Spleen (tissue), 11 donors: Measurements from ENCODE around the gene MTMR3. TPM values are rescaled to one million over a fixed set of nuclear protein-coding genes. Genes with fewer than 3 reads are reported as not detected.

Source experiments
- DNase-seq: peaks from one replicate; pipeline ENCODE4 v3.0.0-alpha.2; 2020
- H3K27ac ChIP-seq, 8 donors: fragments of 200-600 bp; sonication (generic) in 7 of 8; 1 replicate in 4 of 8; 2 replicates in 4 of 8; pipeline versions ENCODE4 v1.5.0 to v1.8.0; 2016 to 2021; ENCODE audit warnings: inconsistent platforms in 4 of 8, mild to moderate bottlenecking in 4 of 8, moderate library complexity in 1 of 8
- H3K27me3 ChIP-seq, 7 donors: fragments of 200-600 bp; sonication (generic) in 6 of 7; replicated peaks in 1 of 7; 1 replicate in 4 of 7; 2 replicates in 3 of 7; pipeline versions ENCODE4 v1.5.0 to v1.8.0; 2016 to 2021; ENCODE audit warnings: inconsistent platforms in 3 of 7, mild to moderate bottlenecking in 1 of 7
- H3K36me3 ChIP-seq, 6 donors: fragments of 200-600 bp; sonication (generic) in 5 of 6; 1 replicate in 4 of 6; 2 replicates in 2 of 6; pipeline versions ENCODE4 v1.5.0 to v1.8.0; 2016 to 2021; ENCODE audit warnings: inconsistent platforms in 2 of 6
- H3K4me1 ChIP-seq, 6 donors: fragments of 200-600 bp; sonication (generic) in 5 of 6; 1 replicate in 3 of 6; 2 replicates in 3 of 6; pipeline versions ENCODE4 v1.5.0 to v1.8.0; 2016 to 2021; ENCODE audit warnings: inconsistent platforms in 3 of 6
- H3K4me3 ChIP-seq, 8 donors: fragments of 200-600 bp; sonication (generic) in 7 of 8; 1 replicate in 4 of 8; 2 replicates in 4 of 8; pipeline versions ENCODE4 v1.5.0 to v1.8.0; 2016 to 2021; ENCODE audit warnings: inconsistent platforms in 4 of 8, mild to moderate bottlenecking in 4 of 8, moderate library complexity in 2 of 8
- H3K9me3 ChIP-seq, 8 donors: fragments of 200-600 bp; sonication (generic) in 7 of 8; 1 replicate in 4 of 8; 2 replicates in 4 of 8; pipeline versions ENCODE4 v1.5.0 to v1.8.0; 2016 to 2021; ENCODE audit warnings: inconsistent platforms in 4 of 8
- POLR2A ChIP-seq, 3 donors: fragments of 450-650 bp; IDR thresholded peaks; one replicate each; pipeline ENCODE4 v1.5.1; 2017; ENCODE audit warnings: antibody characterized with exemption in 3 of 3, mild to moderate bottlenecking in 1 of 3
- POLR2AphosphoS5 ChIP-seq, 3 donors: sonication (generic); formaldehyde crosslinking; IDR thresholded peaks; one replicate each; pipeline ENCODE4 v1.5.1; 2017; ENCODE audit warnings: antibody characterized with exemption in 3 of 3
- WGBS, 5 donors: extraction: QIAGEN DNeasy Blood & Tissue Kit in 3 of 5; methylation state at CpG; one replicate each; pipeline versions ENCODE4 v1.1.5 to v1.1.7; 2013 to 2018; 5-methylcytosine and 5-hydroxymethylcytosine counted together
- intact Hi-C: fragments of 100-400 bp; cut with DNase I; formaldehyde crosslinking; loops from one replicate; pipeline ENCODE4 v1.15.0; 2023; ENCODE audit warnings: low total_unique reads
- polyA plus RNA-seq, 3 donors: library from polyadenylated mRNA; stranded (reverse); fragments of 200-250 nt; gene quantifications; one replicate each; pipeline ENCODE4 v1.2.1, GENCODE V29; 2013
- total RNA-seq, 7 donors: library from RNA; depleted of rRNA in 3 of 7; stranded (reverse); fragments of >200 nt in 3 of 7; fragmentation: NEBNext Ultra II Directional in 4 of 7; extraction: Animal tissue kit (Norgen Biotek cat#: 25700) in 4 of 7; gene quantifications; one replicate each; pipeline versions ENCODE4 v1.1.0 to v1.2.1, GENCODE V29; 2016 to 2021
- TF ChIP-seq, protein P1 (sequence below), 11 experiments: fragments of 200-600 bp in 7 of 11; fragments of 450-650 bp in 4 of 11; sonication (generic) in 4 of 11; IDR thresholded peaks in 8 of 11; conservative IDR thresholded peaks in 3 of 11; 1 replicate in 7 of 11; 2 replicates in 4 of 11; pipeline versions ENCODE4 v1.4.0 to v1.8.0; 2016 to 2021; ENCODE audit warnings: antibody characterized with exemption in 11 of 11, inconsistent platforms in 4 of 11, mild to moderate bottlenecking in 1 of 11
- donor health status: healthy with polysubstance abuse.
- donor health status: DM: no; HTN: no; CAD: no; lungs with moderate emphysema.
- donor health status: DM: no; HTN: no; CAD: no.
- donor health status: Bipolar disorder and iron deficiency.
- donor health status: healthy.
- donor health status: DM: no; HTN: no; CAD: no.
- donor health status: DM: yes; HTN: yes; CAD: no.

Gene MTMR3
- total and polyA plus RNA-seq, 10 donors, result 5.3 to 137 (median 76.2) TPM

DNA sequence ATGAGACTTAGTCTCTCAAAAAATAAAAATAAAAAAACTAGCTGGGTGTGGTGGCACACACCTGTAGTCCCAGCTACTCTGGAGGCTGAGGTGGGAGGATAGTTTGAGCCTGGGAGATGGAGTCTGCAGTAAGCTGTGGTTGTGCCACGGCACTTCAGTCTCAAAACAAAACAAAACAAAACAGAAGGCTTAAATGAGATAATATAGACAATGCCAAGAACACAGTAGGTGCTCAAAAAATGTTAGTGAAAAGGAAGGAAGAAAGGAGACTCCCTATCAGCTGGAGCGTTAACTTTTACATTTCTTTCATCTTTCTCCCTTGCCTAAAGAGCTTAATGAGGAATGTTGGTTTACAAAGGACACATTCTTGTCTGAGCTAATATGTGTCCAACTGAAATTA is 40.8 kb upstream of the MTMR3 start:
- WGBS, 5 donors, result 80 to 92% (median 85%) methylated on average over 2 of the region's 2 CpGs
- H3K9me3 ChIP-seq, result peaks cover 0 to 11% (median 2%) of the 10 kb centered on the region in 8 donors
- DNase-seq, result no peak
- no peaks in the 10 kb centered on the region for H3K36me3 ChIP-seq
- TF ChIP-seq, protein P1, sequence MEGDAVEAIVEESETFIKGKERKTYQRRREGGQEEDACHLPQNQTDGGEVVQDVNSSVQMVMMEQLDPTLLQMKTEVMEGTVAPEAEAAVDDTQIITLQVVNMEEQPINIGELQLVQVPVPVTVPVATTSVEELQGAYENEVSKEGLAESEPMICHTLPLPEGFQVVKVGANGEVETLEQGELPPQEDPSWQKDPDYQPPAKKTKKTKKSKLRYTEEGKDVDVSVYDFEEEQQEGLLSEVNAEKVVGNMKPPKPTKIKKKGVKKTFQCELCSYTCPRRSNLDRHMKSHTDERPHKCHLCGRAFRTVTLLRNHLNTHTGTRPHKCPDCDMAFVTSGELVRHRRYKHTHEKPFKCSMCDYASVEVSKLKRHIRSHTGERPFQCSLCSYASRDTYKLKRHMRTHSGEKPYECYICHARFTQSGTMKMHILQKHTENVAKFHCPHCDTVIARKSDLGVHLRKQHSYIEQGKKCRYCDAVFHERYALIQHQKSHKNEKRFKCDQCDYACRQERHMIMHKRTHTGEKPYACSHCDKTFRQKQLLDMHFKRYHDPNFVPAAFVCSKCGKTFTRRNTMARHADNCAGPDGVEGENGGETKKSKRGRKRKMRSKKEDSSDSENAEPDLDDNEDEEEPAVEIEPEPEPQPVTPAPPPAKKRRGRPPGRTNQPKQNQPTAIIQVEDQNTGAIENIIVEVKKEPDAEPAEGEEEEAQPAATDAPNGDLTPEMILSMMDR (IDR thresholded peaks at IDR 0.05 in 8 of 11, conservative IDR thresholded peaks at IDR 0.05 in 3 of 11), result no peak
- TF ChIP-seq POLR2AphosphoS5 (IDR thresholded peaks at IDR 0.05) (no peak), POLR2A (IDR thresholded peaks at IDR 0.05) (no peak)
- H3K4me3 ChIP-seq, result no peak overlapping the region
- no peaks in the 10 kb centered on the region for H3K27me3 ChIP-seq
- H3K4me1 ChIP-seq, result peaks cover 3 to 20% (median 14%) of the 10 kb centered on the region in 6 donors
- intact Hi-C loops, result no loop called here
- H3K27ac ChIP-seq, result no peak overlapping the region

DNA sequence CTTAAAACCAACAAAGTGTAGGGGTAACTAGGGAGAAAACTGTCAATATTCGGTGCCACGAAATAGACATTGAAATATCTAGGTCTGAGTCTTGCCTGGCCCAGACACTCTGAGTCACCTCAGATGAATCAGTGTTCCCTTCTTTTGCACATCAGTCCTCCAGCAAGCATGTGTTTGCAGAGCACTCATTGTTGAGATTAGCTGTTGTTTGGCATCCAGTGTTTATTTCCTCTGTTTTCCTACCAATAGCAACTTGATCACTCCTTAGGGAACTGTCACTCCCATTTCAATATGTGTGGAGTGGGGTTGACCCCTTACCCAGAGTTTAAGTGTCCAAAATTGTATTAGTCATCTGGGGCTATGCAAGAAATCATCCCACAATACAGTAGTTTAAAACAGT is 40.2 kb upstream of the MTMR3 start:
- WGBS, 5 donors, result 68 to 98% (median 89%) methylated on average over 2 of the region's 2 CpGs
- intact Hi-C loops, result no loop called here
- peaks cover 0 to 11% (median 2%) of the 10 kb centered on the region in 8 donors for H3K9me3 ChIP-seq

DNA sequence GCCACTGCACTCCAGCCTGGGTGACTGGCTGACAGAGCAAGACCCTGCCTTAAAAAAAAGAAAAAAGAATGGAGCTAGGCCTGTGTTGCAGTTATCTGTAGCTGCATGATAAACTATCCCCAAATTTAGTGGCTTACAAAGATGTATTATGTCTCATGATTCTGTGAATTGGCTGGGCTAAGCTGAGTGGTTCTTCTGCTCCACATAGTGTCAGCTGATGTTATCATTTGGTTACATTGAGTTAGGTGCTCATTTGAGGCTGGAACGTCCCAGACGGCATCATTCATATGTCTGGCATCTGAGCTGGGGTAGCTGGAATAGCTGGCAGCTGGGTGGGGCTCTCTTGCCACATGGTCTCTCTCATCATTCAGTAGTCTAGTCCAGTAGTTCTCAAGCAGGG is 36.7 kb upstream of the MTMR3 start:
- Histone ChIP-seq H3K27ac (no peak overlapping the region), H3K4me3 (no peak overlapping the region), H3K27me3 (no peaks in the 10 kb centered on the region), H3K36me3 (no peaks in the 10 kb centered on the region), H3K9me3 (peaks cover 0 to 11% (median 2%) of the 10 kb centered on the region in 8 donors), H3K4me1 (peaks cover 0 to 3% (median 0%) of the 10 kb centered on the region in 6 donors)
- WGBS, 5 donors, result 91 to 100% (median 94%) methylated on average over 2 of the region's 2 CpGs
- DNase-seq, result no peak
- TF ChIP-seq POLR2A (IDR thresholded peaks at IDR 0.05), result no peak
- no peak for TF ChIP-seq POLR2AphosphoS5 (IDR thresholded peaks at IDR 0.05)
- TF ChIP-seq, protein P1 (IDR thresholded peaks at IDR 0.05 in 8 of 11, conservative IDR thresholded peaks at IDR 0.05 in 3 of 11), result no peak
- intact Hi-C loops, result no loop called here

More for the DNA sequence above, 40.2 kb upstream of the MTMR3 start:
- H3K36me3 ChIP-seq, result no peaks in the 10 kb centered on the region
- peaks cover 0 to 15% (median 8%) of the 10 kb centered on the region in 6 donors for H3K4me1 ChIP-seq
- H3K27me3 ChIP-seq, result no peaks in the 10 kb centered on the region
- no peak for DNase-seq
- no peak overlapping the region for H3K27ac ChIP-seq
- TF ChIP-seq POLR2AphosphoS5 (IDR thresholded peaks at IDR 0.05), result no peak
- TF ChIP-seq POLR2A (IDR thresholded peaks at IDR 0.05), result no peak
- TF ChIP-seq, protein P1 (IDR thresholded peaks at IDR 0.05 in 8 of 11, conservative IDR thresholded peaks at IDR 0.05 in 3 of 11), result no peak
- no peak overlapping the region for H3K4me3 ChIP-seq

DNA sequence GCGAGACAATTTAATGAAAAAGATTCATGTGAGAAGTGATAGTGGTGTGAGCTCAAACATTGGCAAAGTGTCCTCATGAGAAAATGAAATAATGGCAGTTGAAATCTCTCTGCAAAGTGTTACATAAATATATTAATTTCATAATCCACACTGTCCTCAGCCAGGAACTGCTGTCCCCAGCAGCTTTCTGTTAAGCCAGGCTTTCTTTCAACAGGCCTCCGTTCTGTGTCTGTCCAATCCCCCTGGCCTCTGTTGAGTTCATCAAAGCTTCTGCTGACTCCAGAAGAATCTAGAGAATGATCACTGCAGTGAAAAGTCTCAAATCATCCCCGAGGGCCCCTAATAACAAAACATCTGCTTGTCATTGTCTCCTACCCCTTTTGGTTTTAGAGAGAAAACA is 34.9 kb upstream of the MTMR3 start:
- TF ChIP-seq, protein P1 (IDR thresholded peaks at IDR 0.05 in 8 of 11, conservative IDR thresholded peaks at IDR 0.05 in 3 of 11), result no peak
- TF ChIP-seq POLR2AphosphoS5 (IDR thresholded peaks at IDR 0.05), result no peak
- Histone ChIP-seq H3K4me3 (no peak overlapping the region), H3K27ac (peak overlapping the region in 3 of 8 donors; percentile 40 to 61 (median 45)), H3K36me3 (no peaks in the 10 kb centered on the region), H3K9me3 (peaks cover 0 to 11% (median 2%) of the 10 kb centered on the region in 8 donors), H3K27me3 (no peaks in the 10 kb centered on the region), H3K4me1 (peaks cover 0 to 3% (median 0%) of the 10 kb centered on the region in 6 donors)
- DNase-seq, result no peak
- WGBS, 5 donors, result 37 to 72% (median 52%) methylated on average over 3 of the region's 3 CpGs
- intact Hi-C loops, result no loop called here
